Measurements from ENCODE around the gene SSX1. TPM values are rescaled to one million over a fixed set of nuclear protein-coding genes. Genes with fewer than 3 reads are reported as not detected.
"Not testable (repeated sequence)": the region's sequence is repeated elsewhere in the genome, so short reads cannot be mapped to it uniquely, and the experiment has no call there.

Gene SSX1
- total RNA-seq (not detected), polyA plus RNA-seq (not detected)
- long read RNA-seq, donor 1, result 0 reads
- long read RNA-seq, donor 2, result 0 reads
- long read RNA-seq, donor 3, result 0 reads
- long read RNA-seq, donor 4, result 0 reads

GRCh38 chrX:48255062-48255796, at the start of gene SSX1:
Gene SSX1, plus strand, starts transcription at chrX:48255392. Its CDS starts 1,850 bp downstream, at chrX:48257242.
- H3K4me3 ChIP-seq (ENCODE audit: low read length); intact Hi-C loops (cut with DNase I); H3K9me3 ChIP-seq (ENCODE audit: control insufficient read depth, low read length); H3K4me1 ChIP-seq (ENCODE audit: control insufficient read depth, insufficient read depth, low read length); ATAC-seq; DNase-seq; H3K27ac ChIP-seq (ENCODE audit: low read length); H3K27me3 ChIP-seq (ENCODE audit: control insufficient read depth, insufficient read depth): not testable (repeated sequence)
- 94% methylated on average over 20 of the region's 20 CpGs for WGBS

GRCh38 chrX:48214341-48214740, 40.9 kb upstream of the SSX1 start:
- 25% methylated on average over 4 of the region's 4 CpGs for WGBS
- DNase-seq; H3K4me3 ChIP-seq (ENCODE audit: low read length); H3K4me1 ChIP-seq (ENCODE audit: control insufficient read depth, insufficient read depth, low read length); H3K27ac ChIP-seq (ENCODE audit: low read length); ATAC-seq; H3K9me3 ChIP-seq (ENCODE audit: control insufficient read depth, low read length); H3K27me3 ChIP-seq (ENCODE audit: control insufficient read depth, insufficient read depth); intact Hi-C loops (cut with DNase I): not testable (repeated sequence)

GRCh38 chrX:48224196-48224595, 31.0 kb upstream of the SSX1 start:
- H3K4me3 ChIP-seq (ENCODE audit: low read length); ATAC-seq; H3K4me1 ChIP-seq (ENCODE audit: control insufficient read depth, insufficient read depth, low read length); DNase-seq; H3K9me3 ChIP-seq (ENCODE audit: control insufficient read depth, low read length); intact Hi-C loops (cut with DNase I); H3K27me3 ChIP-seq (ENCODE audit: control insufficient read depth, insufficient read depth); H3K27ac ChIP-seq (ENCODE audit: low read length): not testable (repeated sequence)
- 91% methylated on average over 4 of the region's 4 CpGs for WGBS

GRCh38 chrX:48252945-48253344, 2.2 kb upstream of the SSX1 start:
- H3K4me1 ChIP-seq (ENCODE audit: control insufficient read depth, insufficient read depth, low read length); DNase-seq; ATAC-seq; intact Hi-C loops (cut with DNase I); H3K27ac ChIP-seq (ENCODE audit: low read length); H3K27me3 ChIP-seq (ENCODE audit: control insufficient read depth, insufficient read depth); H3K4me3 ChIP-seq (ENCODE audit: low read length); H3K9me3 ChIP-seq (ENCODE audit: control insufficient read depth, low read length): not testable (repeated sequence)
- WGBS, result 43% methylated on average over 6 of the region's 6 CpGs

GRCh38 chrX:48274365-48274764, 19.2 kb downstream of the SSX1 start:
- H3K27me3 ChIP-seq (ENCODE audit: control insufficient read depth, insufficient read depth); intact Hi-C loops (cut with DNase I); H3K4me3 ChIP-seq (ENCODE audit: low read length); H3K4me1 ChIP-seq (ENCODE audit: control insufficient read depth, insufficient read depth, low read length); ATAC-seq; H3K27ac ChIP-seq (ENCODE audit: low read length); H3K9me3 ChIP-seq (ENCODE audit: control insufficient read depth, low read length); DNase-seq: not testable (repeated sequence)

- H3K4me1 ChIP-seq (ENCODE audit: control insufficient read depth, insufficient read depth, low read length), result no peaks in the 10 kb centered on the region
- intact Hi-C loops (cut with DNase I), result no loop called here
- H3K27ac ChIP-seq (ENCODE audit: low read length), result no peak overlapping the region
- no peaks in the 10 kb centered on the region for H3K9me3 ChIP-seq (ENCODE audit: control insufficient read depth, low read length)
- ATAC-seq, result no peak
- H3K4me3 ChIP-seq (ENCODE audit: low read length), result no peak overlapping the region
- WGBS, result 78% methylated on average over 9 of the region's 9 CpGs
- H3K27me3 ChIP-seq (ENCODE audit: control insufficient read depth, insufficient read depth), result no peaks in the 10 kb centered on the region
- no peak for DNase-seq
Observed at GRCh38 chrX:48278958-48279357, 23.8 kb downstream of the SSX1 start.

GRCh38 chrX:48280729-48281128, 25.5 kb downstream of the SSX1 start:
- ATAC-seq; H3K9me3 ChIP-seq (ENCODE audit: control insufficient read depth, low read length); H3K27ac ChIP-seq (ENCODE audit: low read length); H3K4me3 ChIP-seq (ENCODE audit: low read length); DNase-seq; intact Hi-C loops (cut with DNase I); H3K4me1 ChIP-seq (ENCODE audit: control insufficient read depth, insufficient read depth, low read length); H3K27me3 ChIP-seq (ENCODE audit: control insufficient read depth, insufficient read depth): not testable (repeated sequence)
- WGBS, result 79% methylated on average over 3 of the region's 3 CpGs

- H3K27me3 ChIP-seq (ENCODE audit: control insufficient read depth, insufficient read depth), result no peaks in the 10 kb centered on the region
- ATAC-seq (no peak), DNase-seq (no peak)
- H3K4me1 ChIP-seq (ENCODE audit: control insufficient read depth, insufficient read depth, low read length), result no peaks in the 10 kb centered on the region
- H3K4me3 ChIP-seq (ENCODE audit: low read length), result no peak overlapping the region
- WGBS, result 87% methylated on average over 11 of the region's 11 CpGs
- no peaks in the 10 kb centered on the region for H3K9me3 ChIP-seq (ENCODE audit: control insufficient read depth, low read length)
- intact Hi-C loops (cut with DNase I), result no loop called here
- no peak overlapping the region for H3K27ac ChIP-seq (ENCODE audit: low read length)
Observed at GRCh38 chrX:48306175-48306574, 51.0 kb downstream of the SSX1 start.

- DNase-seq; H3K9me3 ChIP-seq (ENCODE audit: control insufficient read depth, low read length); H3K27me3 ChIP-seq (ENCODE audit: control insufficient read depth, insufficient read depth); intact Hi-C loops (cut with DNase I); H3K4me3 ChIP-seq (ENCODE audit: low read length); H3K27ac ChIP-seq (ENCODE audit: low read length); ATAC-seq; H3K4me1 ChIP-seq (ENCODE audit: control insufficient read depth, insufficient read depth, low read length): not testable (repeated sequence)
- 64% methylated on average over 2 of the region's 2 CpGs for WGBS
Observed at GRCh38 chrX:48313996-48314395, 58.8 kb downstream of the SSX1 start.

Other genes with a start within 250 kb of the SSX1 start
- not detected for gene SPACA5, start 248.4 kb upstream of the SSX1 start, total RNA-seq
- not detected for gene SPACA5, start 248.4 kb upstream of the SSX1 start, polyA plus RNA-seq
- 1 to 10 TPM; 2.7 to 3.7 (median 3.0) TPM for gene ZNF630, start 183.8 kb upstream of the SSX1 start, total RNA-seq
- 2.3 TPM for gene ZNF630, start 183.8 kb upstream of the SSX1 start, polyA plus RNA-seq
- not detected for gene SPACA5B, start 124.8 kb upstream of the SSX1 start, total RNA-seq
- gene SPACA5B, start 124.8 kb upstream of the SSX1 start, polyA plus RNA-seq, result not detected
- not detected for gene SSX5, start 58.6 kb upstream of the SSX1 start, total RNA-seq
- gene SSX5, start 58.6 kb upstream of the SSX1 start, polyA plus RNA-seq, result not detected
- not detected for gene SSX3, start 101.3 kb downstream of the SSX1 start, total RNA-seq
- not detected for gene SSX3, start 101.3 kb downstream of the SSX1 start, polyA plus RNA-seq
- gene SSX4, start 128.1 kb downstream of the SSX1 start, total RNA-seq, result not detected
- not detected for gene SSX4, start 128.1 kb downstream of the SSX1 start, polyA plus RNA-seq
- gene SSX4B, start 156.6 kb downstream of the SSX1 start, total RNA-seq, result not detected
- not detected for gene SSX4B, start 156.6 kb downstream of the SSX1 start, polyA plus RNA-seq
- 1 to 10 TPM in 3 of 4 donors, under 1 TPM in 1; 0.41 to 6.5 (median 3.7) TPM for gene SLC38A5, start 214.9 kb downstream of the SSX1 start, total RNA-seq
- 3.0 TPM for gene SLC38A5, start 214.9 kb downstream of the SSX1 start, polyA plus RNA-seq
- 10 to 100 TPM; 19.9 to 25.5 (median 21.8) TPM for gene FTSJ1, start 220.8 kb downstream of the SSX1 start, total RNA-seq
- gene FTSJ1, start 220.8 kb downstream of the SSX1 start, polyA plus RNA-seq, result 20.0 TPM

Data from right cardiac atrium (tissue), 5 donors.